HL-60 (cell line): ENCODE measurements around the gene TPM2.

Experiments used
- DNase-seq, 2 experiments: peaks; one replicate each; pipeline ENCODE4 v3.0.0-alpha.2; 2010 to 2020; ENCODE audit warnings: low read depth in 1 of 2, low spot score in 1 of 2
- H3K27ac ChIP-seq: fragments of 250-450 bp; sonication (Bioruptor Pico); replicated peaks from 2 replicates; pipeline ENCODE4 v1.5.1; 2020; ENCODE audit warnings: mild to moderate bottlenecking, moderate library complexity
- H3K27me3 ChIP-seq: fragments of 250-450 bp; sonication (Bioruptor Pico); 2 replicates; pipeline ENCODE4 v1.5.1; 2021; ENCODE audit warnings: mild to moderate bottlenecking, moderate library complexity; ENCODE audit not compliant: insufficient read depth, poor library complexity, severe bottlenecking
- H3K4me3 ChIP-seq: replicated peaks from 2 replicates; pipeline ENCODE4 v1.5.1; 2011; ENCODE audit warnings: mild to moderate bottlenecking, control low read depth, low read length; ENCODE audit not compliant: insufficient read depth
- CTCF ChIP-seq: IDR thresholded peaks from one replicate; pipeline ENCODE4 v1.5.1; 2011; ENCODE audit warnings: low read length, control low read depth, inconsistent platforms; ENCODE audit not compliant: insufficient read depth
- GABPA ChIP-seq: IDR thresholded peaks from 2 replicates; pipeline ENCODE4 v1.6.1; 2012; ENCODE audit warnings: low read depth
- POLR2AphosphoS5 ChIP-seq: IDR thresholded peaks from 2 replicates; pipeline ENCODE4 v1.6.1; 2012; ENCODE audit warnings: low read depth
- SPI1 ChIP-seq: IDR thresholded peaks from 2 replicates; pipeline ENCODE4 v1.6.1; 2012; ENCODE audit warnings: low read depth, mild to moderate bottlenecking, borderline replicate concordance
- TF ChIP-seq, protein P1 (sequence below): IDR thresholded peaks from 2 replicates; pipeline ENCODE4 v1.6.1; 2012; ENCODE audit warnings: low read depth; ENCODE audit not compliant: insufficient replicate concordance

TPM2 gene

DNA sequence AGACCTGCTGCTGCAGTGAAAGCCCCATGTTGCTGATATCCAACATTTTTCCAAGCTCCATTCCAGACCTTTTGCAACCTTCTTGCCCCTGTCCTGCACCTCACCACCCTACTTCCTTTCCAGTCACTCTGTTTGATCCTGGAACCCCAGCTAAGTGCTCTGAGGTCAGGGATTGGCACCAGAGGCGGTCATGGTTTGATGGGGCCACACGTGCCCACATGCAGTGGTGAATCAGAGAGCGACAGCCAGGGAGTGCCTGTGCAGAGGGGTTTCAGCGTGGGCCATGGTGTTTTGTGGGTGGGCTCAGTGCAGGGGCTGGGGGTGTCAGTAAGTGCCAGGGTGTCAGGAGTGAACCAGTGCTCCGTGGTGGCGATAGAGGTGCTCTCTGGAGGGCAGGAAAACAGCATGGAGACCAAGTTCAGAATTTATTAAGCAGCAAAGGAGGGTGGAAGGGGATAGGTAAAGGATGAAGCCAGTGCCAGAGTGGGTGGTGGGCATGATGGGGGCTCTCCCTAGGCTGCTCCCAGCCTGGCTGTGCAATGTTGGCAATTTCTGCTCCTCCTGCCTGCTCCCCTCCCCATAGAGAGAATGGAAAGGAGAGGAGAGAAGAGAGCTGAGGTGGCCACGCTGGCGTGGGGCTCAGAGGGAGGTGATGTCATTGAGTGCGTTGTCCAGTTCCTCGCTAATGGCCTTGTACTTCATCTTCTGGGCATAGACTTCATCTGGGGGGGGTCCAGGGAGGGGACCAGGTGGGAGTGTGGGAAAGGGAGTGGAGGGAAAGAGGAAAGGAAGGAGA, 7.0 kb downstream of the TPM2 start:
- no peak for DNase-seq
- no peak overlapping the region for H3K27ac ChIP-seq
- no peak for TF ChIP-seq SPI1
- no peak for TF ChIP-seq GABPA
- TF ChIP-seq POLR2AphosphoS5: no peak
- TF ChIP-seq, protein P1, sequence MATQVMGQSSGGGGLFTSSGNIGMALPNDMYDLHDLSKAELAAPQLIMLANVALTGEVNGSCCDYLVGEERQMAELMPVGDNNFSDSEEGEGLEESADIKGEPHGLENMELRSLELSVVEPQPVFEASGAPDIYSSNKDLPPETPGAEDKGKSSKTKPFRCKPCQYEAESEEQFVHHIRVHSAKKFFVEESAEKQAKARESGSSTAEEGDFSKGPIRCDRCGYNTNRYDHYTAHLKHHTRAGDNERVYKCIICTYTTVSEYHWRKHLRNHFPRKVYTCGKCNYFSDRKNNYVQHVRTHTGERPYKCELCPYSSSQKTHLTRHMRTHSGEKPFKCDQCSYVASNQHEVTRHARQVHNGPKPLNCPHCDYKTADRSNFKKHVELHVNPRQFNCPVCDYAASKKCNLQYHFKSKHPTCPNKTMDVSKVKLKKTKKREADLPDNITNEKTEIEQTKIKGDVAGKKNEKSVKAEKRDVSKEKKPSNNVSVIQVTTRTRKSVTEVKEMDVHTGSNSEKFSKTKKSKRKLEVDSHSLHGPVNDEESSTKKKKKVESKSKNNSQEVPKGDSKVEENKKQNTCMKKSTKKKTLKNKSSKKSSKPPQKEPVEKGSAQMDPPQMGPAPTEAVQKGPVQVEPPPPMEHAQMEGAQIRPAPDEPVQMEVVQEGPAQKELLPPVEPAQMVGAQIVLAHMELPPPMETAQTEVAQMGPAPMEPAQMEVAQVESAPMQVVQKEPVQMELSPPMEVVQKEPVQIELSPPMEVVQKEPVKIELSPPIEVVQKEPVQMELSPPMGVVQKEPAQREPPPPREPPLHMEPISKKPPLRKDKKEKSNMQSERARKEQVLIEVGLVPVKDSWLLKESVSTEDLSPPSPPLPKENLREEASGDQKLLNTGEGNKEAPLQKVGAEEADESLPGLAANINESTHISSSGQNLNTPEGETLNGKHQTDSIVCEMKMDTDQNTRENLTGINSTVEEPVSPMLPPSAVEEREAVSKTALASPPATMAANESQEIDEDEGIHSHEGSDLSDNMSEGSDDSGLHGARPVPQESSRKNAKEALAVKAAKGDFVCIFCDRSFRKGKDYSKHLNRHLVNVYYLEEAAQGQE: no peak
- TF ChIP-seq CTCF: no peak

DNA sequence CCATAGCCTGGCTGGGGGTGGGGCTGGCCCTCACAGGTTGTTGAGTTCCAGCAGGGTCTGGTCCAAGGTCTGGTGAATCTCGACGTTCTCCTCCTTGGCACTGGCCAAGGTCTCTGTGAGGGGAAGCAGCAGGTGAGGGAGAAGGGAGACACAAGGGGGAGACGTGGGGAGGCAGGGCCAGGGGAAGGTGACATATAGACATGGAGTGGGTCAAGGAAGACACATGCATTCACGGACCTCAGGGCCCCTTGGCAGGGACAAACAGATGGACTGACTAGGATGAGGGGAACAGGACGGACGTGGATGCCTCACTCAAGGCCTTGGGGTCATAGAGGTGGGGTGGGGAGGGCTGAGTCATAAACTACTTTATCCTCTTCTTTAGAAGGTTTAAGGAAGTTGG, 7.7 kb downstream of the TPM2 start:
- Histone ChIP-seq H3K27me3 (no peaks in the 10 kb centered on the region), H3K4me3 (no peak overlapping the region), H3K27ac (no peak overlapping the region)
- DNase-seq: no peak
- TF ChIP-seq POLR2AphosphoS5: no peak
- TF ChIP-seq SPI1: no peak
- no peak for TF ChIP-seq CTCF
- no peak for TF ChIP-seq GABPA
- TF ChIP-seq, protein P1: no peak

More for the DNA sequence above, 7.0 kb downstream of the TPM2 start:
- H3K4me3 ChIP-seq: no peak overlapping the region
- no peaks in the 10 kb centered on the region for H3K27me3 ChIP-seq

DNA sequence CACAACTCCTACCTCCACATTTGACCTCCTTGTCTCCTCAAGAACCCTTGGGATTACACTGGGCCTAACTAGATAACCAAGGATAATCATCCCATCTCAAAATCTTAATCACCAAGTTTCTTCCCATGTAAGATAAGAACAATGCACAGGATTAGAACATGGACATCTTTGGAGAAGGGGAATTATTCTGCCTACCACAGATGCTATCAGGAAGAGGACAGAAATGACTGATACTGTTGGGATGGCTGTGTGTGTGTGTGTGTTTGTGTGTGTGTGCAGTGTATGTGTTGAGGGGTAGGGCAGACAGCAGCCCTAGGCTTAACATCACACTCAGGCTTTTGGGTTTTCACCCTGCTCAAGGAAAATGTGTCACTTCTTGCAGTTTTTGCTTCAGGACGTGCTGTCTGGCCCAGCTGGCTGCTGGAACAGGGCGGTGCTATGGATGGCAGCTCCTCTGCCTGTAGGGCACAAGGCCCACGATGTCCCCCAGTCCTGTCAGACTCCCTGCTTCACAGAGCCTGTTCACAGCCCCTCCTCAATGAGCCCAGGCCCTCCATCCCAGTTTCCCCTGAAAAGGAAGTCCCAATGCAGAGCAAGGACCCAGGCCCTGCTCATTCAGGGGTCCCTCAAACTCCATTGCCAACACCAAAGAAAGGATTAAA, 8.3 kb downstream of the TPM2 start:
- Histone ChIP-seq H3K27ac (no peak overlapping the region), H3K27me3 (peaks cover under 1% of the 10 kb centered on the region), H3K4me3 (no peak overlapping the region)
- no peak for TF ChIP-seq GABPA
- TF ChIP-seq, protein P1: no peak
- no peak for TF ChIP-seq CTCF
- TF ChIP-seq POLR2AphosphoS5: no peak
- no peak for TF ChIP-seq SPI1
- DNase-seq: no peak
